Measurements from ENCODE around the gene NELL1.

DNA sequence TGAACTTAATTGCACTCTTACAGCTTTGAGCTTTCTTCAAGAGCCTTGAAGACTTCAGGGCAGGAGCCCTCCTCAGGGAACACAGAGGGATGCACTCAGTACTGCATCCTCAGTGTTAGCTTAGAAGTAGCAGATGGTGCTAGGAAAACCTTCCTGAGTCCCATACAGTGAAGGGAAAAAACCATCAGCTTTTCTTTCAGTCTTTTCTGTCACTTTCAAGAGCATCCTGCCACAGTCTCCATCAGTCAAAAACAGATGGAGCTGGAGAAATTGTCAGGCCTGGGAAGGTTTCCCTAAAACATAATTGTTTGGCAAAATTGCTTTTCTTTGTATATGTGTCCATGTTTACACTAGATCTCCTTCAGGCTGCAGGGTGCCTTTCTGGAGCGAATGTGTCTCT, 384.1 kb downstream of the NELL1 start:
- TF ChIP-seq, protein P1, sequence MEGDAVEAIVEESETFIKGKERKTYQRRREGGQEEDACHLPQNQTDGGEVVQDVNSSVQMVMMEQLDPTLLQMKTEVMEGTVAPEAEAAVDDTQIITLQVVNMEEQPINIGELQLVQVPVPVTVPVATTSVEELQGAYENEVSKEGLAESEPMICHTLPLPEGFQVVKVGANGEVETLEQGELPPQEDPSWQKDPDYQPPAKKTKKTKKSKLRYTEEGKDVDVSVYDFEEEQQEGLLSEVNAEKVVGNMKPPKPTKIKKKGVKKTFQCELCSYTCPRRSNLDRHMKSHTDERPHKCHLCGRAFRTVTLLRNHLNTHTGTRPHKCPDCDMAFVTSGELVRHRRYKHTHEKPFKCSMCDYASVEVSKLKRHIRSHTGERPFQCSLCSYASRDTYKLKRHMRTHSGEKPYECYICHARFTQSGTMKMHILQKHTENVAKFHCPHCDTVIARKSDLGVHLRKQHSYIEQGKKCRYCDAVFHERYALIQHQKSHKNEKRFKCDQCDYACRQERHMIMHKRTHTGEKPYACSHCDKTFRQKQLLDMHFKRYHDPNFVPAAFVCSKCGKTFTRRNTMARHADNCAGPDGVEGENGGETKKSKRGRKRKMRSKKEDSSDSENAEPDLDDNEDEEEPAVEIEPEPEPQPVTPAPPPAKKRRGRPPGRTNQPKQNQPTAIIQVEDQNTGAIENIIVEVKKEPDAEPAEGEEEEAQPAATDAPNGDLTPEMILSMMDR (IDR thresholded peaks at IDR 0.05) = no peak
- TF ChIP-seq POLR2A (IDR thresholded peaks at IDR 0.05) = no peak

Measured in body of pancreas (tissue), 4 donors.